OCI-LY7 (cell line): ENCODE measurements around the gene C11orf97.

ENCODE experiments used
- CTCF ChIP-seq: fragments of 200-600 bp; sonication (generic); conservative IDR thresholded peaks from 2 replicates; pipeline ENCODE4 v1.5.1; 2014; ENCODE audit warnings: mild to moderate bottlenecking, antibody characterized with exemption, low read length, moderate library complexity, mixed read lengths
- EZH2phosphoT487 ChIP-seq: fragments of 200-600 bp; sonication (generic); IDR thresholded peaks from 2 replicates; pipeline ENCODE4 v1.6.1; 2018; ENCODE audit warnings: low read depth, borderline replicate concordance, mild to moderate bottlenecking, mixed run types, antibody characterized with exemption, low read length, moderate library complexity, mixed read lengths

GRCh38 chr11:94553938-94554337 lies 41.7 kb downstream of the C11orf97 start:
- TF ChIP-seq CTCF: no peak
- no peak for TF ChIP-seq EZH2phosphoT487
